IPS DF 4.7 (cell line): Measurements from ENCODE around the gene MMD.
"Not testable (repeated sequence)": the region's sequence is repeated elsewhere in the genome, so short reads cannot be mapped to it uniquely, and the experiment has no call there.

Source experiments
- DNase-seq: peaks from one replicate; pipeline ENCODE4 v3.0.0-alpha.2; 2013; ENCODE audit warnings: low spot score; ENCODE audit errors: extremely low read depth

Gene MMD

DNA sequence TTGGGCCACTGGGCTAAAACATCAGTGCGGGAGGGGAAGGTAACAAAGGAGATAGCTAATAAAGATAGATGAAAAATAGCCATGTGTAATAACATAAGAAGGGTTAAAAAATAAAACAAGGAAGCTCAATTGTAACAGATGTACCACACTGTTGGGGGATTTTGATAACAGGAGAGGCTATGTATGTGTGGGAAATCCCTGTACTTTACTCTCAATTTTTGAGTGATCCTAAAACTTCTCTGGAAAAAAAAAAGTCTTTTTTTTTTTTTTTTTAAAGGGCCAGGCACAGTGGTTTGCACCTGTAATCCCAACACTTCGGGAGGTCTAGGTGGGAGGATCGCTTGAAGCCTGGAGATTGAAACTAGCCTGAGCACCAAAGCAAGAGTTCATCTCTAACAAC lies 1.9 kb upstream of the MMD start:
- no peak for DNase-seq

DNA sequence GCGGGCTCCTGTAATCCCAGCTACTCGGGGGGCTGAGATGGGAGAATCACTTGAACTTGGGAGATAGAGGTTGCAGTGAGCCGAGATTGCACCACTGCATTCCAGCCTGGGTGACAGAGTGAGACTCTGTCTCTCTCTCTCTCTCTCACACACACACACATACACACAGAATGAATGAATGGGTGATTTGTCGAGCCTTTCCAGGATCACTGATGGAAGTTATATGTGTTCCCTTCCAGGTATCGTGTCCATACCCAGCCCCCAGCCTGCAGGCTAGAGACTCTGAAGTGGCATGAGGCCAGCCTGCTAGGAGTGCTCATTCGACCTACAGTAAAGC lies 1.2 kb upstream of the MMD start:
- DNase-seq: not testable (repeated sequence)

DNA sequence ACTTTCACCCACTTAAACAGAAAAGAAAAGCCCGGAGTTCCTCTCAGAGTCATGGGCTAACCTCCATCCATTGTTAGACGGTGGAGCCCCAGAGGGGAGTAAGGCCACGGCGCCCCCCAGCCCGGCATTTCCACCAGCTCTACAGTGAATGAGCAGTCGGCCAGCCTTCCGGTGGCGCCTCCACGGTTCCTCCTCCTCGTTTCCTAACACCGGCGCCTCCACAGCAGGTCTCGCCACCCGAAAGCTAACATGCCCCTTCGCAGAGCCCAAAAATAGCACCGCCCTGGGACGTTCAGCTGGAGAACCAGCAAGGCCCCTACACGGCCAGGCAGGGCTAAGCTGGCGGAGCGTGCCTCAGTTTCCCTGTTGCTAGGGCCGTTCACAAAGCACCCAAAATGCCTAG lies 858 bp downstream of the MMD start:
- no peak for DNase-seq

DNA sequence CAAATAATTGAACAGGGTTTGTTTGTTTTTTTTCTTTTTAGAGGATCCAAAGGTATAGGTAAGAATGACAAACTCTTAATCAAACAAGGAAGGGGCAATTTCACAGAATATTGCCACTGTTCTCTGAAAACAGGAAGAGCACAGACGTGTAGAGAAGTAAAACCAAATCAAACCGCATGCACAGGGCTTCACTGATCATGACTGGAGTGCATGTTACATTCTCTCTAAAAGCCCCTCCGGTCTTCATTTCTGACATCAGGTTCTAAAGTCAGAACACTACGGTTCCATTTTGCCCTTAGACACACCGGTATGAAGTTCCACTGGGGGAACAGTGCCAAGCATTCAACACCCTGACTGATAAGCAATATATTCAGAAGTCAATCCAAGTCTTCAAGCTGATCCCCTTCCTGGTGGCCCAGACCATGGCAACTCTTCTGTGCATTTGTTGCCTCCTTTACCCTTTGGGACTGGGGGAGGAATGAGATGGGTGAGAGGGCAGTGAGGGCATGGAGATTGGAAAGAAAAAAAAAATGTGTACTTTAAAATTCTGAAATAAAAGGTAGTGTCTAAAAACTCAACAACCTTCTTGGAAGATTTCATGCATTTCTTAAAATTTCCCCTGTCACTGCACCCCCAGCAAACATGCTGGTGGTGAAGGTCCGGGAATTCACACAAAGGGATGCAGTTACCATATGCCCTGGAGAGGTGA lies 1.4 kb downstream of the MMD start:
- DNase-seq: no peak

DNA sequence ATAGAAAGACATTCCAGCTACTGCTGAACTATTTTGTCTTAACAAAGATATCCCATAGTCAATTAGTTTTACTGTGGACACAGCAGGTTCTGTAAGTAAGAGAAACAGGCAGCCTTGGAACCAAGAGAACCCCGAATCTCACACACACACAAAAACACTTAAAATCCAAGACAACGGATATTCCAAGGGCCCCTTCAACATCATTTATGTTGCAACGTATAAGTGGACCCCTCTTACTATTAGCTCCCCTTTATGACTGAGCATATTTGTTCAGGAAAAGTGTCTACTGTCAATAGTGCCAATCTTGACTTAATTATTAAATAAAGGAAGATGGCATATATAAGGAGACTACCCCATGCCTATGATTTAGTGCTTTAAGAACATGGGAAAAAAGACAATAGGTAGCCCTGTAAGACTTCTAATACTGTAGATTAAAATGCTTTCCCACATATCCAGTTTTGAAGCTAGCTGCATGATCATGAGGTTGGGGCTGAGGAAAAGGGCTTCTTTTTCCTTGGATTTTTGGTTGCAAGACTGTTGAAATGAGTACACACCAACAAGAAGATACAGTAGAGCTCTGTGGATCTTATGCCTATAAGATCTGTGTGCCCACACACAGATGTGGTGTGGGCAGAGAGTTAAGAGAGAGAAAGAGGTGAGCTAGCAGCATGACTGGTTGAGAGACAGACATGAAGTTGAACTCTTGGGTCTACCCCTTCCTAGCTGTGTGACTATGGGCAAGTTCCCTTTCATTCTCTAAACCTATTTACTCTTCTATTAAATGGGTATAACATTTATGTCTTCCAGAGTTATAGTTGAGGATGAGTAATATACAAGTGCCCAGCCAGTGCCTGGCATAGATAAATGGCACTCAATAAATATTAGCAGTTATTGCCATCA lies 3.0 kb downstream of the MMD start:
- no peak for DNase-seq

DNA sequence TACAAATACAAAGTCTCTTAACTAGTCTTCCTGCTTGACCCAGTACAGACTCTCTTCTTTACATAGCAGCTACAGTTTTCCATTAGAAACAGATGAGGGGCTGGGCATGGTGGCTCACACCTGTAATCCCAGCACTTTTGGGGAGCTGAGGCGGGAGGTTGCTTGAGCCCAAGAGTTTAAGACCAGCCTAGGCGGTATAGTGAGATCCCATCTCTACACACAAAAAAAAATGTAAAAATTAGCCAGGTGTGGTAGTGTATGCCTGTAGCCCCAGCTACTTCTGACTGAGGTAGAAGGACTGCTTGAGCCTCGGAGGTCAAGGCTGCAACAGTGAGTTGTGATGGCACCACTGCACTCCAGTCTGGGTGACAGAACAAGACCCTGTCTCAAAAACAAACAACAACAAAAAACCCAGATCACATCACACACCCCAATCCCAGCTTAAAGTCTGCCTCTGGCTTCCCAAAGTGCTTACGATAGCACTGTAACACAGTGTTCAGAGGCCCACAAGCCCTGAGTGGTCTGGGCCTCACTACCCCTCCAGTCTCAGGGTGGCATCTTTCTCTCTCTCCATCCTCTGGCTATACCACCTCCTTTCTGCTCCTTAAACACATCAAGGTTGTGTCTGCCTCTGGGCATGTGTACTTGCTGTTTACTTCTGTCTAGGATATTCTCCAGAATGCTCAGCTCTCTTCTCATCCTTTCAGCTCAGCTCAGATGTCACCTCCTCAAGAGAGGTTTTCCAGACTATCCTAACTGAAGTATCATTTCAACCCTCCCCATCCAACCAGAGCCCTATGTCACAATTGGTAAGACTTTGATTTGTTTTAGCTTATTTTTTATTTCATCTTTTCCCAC lies 4.0 kb downstream of the MMD start:
- no peak for DNase-seq

DNA sequence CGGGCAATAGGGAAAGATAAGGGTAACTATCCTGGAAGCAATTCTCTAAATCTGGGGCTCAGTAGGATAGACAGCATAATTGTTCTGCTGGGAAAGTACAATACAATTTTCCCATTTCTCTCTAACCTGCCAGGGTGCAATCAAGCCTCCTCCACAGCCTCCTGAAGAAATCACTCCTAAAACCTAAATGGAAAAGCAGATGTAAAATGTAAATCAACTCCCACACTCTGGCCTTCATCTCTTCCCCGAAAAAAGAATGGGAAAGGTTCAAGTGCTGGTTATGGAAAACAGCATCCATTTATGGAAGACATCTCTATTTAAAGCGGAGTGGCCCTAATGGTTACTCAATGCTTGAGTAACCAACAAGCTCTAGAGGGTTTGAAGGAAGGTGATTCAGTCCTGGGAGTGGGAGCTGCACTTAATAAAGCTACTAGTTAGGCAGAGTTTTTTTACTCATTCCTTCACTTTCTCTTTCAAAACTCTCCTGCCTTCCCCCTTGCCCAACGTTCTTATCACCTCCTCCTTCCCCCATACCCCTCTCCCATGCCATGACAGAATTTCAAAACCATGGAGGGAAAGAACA lies 5.1 kb downstream of the MMD start:
- DNase-seq: no peak

DNA sequence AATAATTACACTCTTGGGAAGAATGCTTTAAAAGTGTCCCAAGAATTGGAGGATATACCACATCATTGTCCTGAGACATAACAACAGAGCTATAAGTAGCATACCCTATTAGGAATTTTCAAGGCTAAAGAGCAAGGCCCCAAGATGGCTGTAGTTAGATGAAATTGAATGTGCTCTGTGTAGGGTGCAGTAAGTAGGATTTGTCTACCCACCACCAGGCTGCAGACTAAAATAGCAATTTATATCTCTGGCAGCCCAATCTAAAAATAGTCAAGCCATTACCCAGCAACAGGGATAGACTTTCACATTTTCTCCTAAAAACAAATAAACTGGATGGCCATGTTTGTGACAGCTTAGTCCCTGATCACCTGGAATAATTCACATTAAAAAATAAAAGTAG lies 5.6 kb downstream of the MMD start:
- no peak for DNase-seq

DNA sequence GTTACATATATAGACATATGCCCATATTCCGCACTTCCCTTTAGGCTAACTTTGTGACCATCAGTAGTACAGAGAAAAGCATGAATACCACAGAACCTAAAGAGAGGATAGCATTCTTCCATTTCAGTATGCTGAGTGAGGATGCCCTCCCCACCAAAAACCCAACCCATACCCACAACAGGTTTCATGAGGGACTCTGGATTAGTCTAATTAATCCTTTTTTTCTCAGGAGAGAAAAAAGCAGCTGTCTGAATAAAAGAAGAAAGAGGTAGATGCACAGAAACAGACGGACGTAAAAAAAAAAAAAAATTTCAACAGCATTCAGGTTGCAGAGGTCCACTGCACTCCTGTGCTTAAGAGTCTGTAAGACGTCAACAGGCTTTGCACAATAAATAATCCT lies 6.7 kb downstream of the MMD start:
- no peak for DNase-seq

DNA sequence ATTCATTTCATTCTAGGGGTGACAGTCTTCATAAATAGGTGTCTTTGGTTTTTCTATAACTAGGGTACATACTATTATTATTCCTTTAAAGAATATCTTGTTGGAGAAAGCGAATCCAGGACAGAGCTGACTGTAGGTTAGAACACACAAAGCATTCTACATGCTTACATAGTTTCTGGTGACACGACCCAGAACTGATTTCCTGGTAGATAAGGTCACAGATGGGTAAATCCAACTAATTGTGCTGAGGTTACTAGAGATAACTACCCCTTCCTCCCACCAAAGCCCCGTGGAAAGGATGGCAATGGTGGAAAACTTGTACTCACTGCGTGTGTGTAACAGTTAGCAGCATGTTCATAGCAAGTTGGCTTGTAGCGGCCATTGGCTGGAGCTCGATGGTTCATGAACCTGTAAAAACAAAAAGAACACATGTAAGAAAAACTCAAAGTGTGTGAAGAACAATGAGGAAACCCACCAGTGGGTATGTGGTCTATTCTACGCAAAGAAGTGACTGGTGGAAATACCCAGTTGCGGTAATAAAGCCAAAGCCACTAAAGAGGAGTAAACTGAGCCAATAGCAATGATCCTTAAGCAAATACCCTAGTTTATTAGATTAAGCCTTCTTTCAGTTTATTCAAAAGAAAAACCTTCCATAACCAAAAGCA lies 7.7 kb downstream of the MMD start:
- DNase-seq: no peak

DNA sequence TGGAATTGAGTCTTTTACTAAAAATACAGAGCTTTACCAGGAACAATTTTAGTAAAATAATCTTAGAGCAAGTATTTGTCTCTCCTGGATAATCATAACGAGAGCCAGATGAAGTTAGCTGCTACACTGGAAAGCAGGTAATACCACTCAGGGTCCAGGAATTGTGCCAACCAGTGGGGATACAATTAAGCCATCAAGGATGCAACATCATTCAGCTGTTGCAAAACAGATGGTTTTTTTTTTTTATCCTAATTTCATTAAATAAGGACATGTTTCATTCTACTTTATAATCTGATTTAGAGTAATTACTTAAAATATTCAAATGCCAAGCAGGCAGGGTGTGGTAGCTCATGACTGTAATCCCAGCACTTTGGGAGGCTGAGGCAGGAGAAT lies 10.2 kb downstream of the MMD start:
- DNase-seq: no peak

DNA sequence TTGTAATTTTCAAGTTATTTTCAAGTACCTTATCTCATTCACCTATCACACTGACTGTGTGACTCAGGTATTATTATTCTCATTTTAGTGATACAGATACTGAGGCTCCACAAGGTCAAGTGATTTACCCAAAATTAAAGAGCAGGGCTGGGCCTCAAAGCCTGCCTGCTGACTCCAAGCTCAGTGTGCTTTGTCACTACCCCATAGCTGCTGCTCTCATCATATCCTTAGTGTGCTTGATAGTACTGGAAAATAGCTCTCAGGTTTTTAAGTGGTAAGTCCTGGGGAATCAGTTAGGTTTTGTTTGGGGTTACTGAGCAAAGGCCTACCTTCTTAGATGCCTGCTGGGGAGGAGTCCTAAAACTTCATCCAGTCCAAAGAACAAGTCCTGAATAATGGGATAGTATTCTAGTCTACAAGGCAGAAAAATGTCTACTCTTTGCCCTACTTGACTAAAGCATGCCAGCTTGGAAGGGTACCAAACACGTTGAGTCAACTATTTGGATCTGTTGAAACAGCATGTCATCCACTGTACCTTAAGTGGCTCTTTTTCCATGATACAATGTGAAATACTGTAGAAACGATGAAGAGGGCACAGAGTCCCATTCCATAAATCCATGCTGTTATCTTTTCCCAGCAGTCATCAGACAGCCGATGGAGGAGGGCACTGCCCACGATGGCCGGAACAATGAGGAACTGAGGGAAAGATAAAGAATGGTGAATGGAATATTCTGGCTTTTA lies 10.7 kb downstream of the MMD start:
- DNase-seq: no peak

DNA sequence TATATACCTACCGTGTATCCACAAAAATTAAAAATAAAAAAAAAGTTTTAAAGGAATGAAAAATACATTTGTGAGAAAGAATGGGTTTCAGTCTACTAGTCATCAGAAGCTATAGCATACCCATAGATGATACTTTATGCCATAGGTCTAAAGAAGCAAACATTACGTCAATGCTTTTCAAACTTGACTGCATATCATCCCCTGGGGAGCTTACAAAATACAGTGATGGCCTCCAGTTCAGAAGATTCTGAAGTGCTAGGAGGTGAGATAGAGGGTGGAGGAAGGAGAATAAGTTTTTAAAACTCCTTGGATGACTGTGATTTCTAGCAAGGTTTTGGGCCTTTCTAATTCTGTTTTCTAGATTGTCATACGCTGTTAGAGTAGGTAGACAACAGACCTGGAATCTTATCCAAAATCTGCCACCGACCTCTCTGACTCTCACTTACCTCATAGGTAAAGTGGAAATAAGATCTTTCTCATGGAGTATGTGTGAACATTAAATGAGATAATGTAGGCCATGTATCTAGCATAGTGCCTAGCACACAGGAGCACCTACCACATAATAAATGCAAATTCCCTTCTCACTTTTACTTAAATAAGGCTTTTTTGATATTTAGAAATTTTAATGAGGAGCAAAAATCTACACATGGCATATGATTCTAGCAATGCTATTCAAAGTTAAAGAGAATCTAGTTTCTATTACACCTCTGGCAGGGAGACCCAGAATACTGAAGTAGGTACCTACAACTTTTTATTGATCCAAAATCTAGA lies 12.4 kb downstream of the MMD start:
- no peak for DNase-seq

DNA sequence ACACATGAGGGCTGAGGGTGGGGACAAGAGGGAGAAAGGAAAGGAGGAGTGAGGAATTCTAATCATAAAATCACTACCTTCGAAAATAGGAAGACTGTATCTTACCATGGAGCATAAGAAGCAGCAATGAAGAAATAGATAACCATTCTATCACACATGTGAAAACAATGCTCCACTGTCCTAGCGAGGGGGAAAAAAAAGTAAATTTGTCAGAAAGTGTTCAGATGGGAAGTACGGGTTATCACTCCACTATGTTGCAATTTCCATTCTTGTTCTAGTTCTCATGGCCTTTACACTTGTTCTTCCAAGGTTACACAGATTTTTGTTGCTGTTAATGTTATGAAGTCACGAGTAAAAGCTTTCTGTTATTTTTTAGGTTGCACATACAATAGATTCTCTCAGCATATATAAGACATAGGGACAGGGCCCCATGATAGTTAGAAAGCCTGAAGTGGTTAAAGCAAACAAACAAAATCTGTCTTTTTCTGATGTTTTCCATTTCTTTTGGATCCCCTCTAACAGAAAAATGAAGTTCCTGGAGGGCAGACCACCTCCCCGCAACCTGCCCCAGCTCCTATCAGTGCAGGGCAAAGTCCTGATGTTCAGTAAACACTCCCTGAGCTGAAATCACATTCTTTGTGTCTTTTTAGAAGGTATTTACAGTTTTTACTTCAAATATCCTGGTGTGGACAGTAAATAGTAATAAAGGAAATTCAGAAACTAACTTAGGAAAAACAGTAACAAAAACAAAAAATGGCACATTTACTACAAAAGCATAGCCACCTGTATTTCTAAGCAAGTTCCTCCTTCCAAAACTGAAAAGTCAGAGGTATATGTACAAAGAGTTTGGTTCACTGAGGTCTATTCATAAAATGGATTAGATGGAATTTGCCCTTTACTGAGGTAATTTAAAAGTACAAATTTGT lies 13.7 kb downstream of the MMD start:
- DNase-seq: no peak

DNA sequence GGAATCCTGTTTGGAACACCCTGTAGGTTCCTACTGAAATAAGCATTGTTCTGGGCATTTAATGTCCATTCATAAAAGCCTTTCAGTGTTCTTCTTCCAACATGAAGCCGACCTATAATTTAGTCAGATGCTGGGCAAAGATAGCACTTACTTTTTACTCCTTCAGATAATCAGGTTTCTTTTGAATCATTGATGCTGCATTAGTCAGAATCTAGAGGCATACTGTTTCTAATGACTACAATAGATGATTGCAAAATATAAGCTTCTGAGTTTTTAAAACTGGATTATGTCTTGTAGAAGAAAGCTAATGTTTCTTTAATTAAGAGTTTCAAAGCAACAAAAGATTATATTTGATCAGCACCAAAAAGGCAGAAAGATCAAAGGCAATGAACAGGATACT lies 16.0 kb downstream of the MMD start:
- no peak for DNase-seq

DNA sequence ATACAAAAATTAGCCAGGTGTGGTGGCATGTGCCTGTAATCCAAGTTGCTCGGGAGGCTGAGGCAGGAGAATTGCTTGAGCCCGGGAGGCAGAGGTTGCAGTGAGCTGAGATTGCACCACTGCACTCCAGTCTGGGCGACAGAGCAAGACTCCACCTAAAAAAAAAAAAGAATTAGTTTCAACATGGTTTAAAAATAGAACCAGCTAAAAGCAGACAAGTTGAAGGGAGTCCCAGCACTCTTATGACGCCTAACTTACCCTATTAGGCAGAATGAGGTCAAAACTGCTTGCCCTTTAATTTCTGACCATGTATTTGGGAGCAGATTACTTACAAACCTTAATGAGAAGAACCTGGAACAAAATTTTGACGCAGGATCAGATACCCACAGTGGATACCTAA lies 17.4 kb downstream of the MMD start:
- DNase-seq: not testable (repeated sequence)

DNA sequence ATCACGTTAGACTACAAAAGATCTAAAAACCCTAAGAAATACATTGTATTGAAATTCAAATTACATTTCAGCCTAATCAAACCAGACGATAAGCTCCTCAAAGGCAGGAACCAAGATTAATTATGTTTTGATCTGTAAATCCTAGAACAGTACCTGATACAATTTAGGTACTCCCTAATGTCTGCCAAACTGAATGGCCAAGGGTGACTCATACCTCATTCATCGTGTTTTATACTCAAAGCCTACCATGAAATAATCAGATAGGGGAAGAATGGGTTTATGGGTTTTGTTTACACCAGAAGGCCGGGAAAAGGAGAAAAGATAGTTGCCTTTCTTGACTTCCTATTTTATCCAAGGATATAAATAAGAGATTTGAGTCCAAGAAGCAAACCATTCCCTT lies 19.3 kb downstream of the MMD start:
- DNase-seq: no peak

DNA sequence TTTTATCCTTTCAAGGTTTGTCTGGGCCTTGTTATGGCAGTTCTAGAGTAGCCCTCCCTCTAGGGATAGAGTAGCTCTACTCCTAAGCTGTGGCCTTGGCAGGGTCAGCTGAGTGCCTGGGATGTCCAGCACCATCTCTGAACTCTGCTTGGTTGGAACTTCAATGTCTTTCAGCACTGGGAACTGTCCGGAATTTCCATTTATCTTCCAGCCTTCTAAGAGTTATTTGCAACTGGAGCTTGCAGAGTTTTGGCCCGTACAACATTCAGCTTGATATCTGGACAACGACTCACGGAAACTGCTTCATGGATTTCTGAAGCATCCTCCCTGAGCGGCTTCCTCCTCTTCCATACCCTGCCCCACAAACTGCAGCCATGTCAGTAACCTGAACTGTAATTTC lies 22.9 kb downstream of the MMD start:
- no peak for DNase-seq
